Bone marrow (tissue), 2 donors: ENCODE results near the gene CEP85L.

Experiments used
- DNase-seq, 2 donors: peaks; one replicate each; lab custom pipeline; 2025; lab: John Stamatoyannopoulos, UW

CEP85L gene

GRCh38 chr6:118542184-118542952 lies 109.0 kb downstream of the CEP85L start:
- DNase-seq: no peak

- no peak for DNase-seq
These were observed 113.8 kb downstream of the CEP85L start for GRCh38 chr6:118537574-118537973.

- DNase-seq: no peak
These were observed 114.9 kb downstream of the CEP85L start for GRCh38 chr6:118536478-118536877.

- DNase-seq: no peak
These were observed 116.1 kb downstream of the CEP85L start for GRCh38 chr6:118535176-118535844.

GRCh38 chr6:118530942-118531341 lies 120.4 kb downstream of the CEP85L start:
- DNase-seq: no peak

- DNase-seq: no peak
These were observed 121.6 kb downstream of the CEP85L start for GRCh38 chr6:118529756-118530155.

GRCh38 chr6:118528129-118528528 lies 123.3 kb downstream of the CEP85L start:
- no peak for DNase-seq

- DNase-seq: no peak
These were observed 125.2 kb downstream of the CEP85L start for GRCh38 chr6:118525913-118526780.

GRCh38 chr6:118524686-118525085 lies 126.7 kb downstream of the CEP85L start:
- no peak for DNase-seq

GRCh38 chr6:118523216-118523615 lies 128.2 kb downstream of the CEP85L start:
- no peak for DNase-seq

GRCh38 chr6:118522422-118522821 lies 129.0 kb downstream of the CEP85L start:
- DNase-seq: no peak

GRCh38 chr6:118514689-118515088 lies 136.7 kb downstream of the CEP85L start:
- DNase-seq: no peak

GRCh38 chr6:118511930-118512715 lies 139.3 kb downstream of the CEP85L start:
- DNase-seq: no peak

GRCh38 chr6:118509009-118509617 lies 142.3 kb downstream of the CEP85L start:
- no peak for DNase-seq

GRCh38 chr6:118507636-118508035 lies 143.8 kb downstream of the CEP85L start:
- no peak for DNase-seq

- DNase-seq: no peak
These were observed 145.2 kb downstream of the CEP85L start for GRCh38 chr6:118506071-118506638.

- DNase-seq: no peak
These were observed 145.7 kb downstream of the CEP85L start for GRCh38 chr6:118505656-118506055.

GRCh38 chr6:118504611-118505010 lies 146.8 kb downstream of the CEP85L start:
- no peak for DNase-seq

- no peak for DNase-seq
These were observed 149.2 kb downstream of the CEP85L start for GRCh38 chr6:118502169-118502568.

- DNase-seq: no peak
These were observed 149.6 kb downstream of the CEP85L start for GRCh38 chr6:118501765-118502164.

GRCh38 chr6:118501099-118501498 lies 150.3 kb downstream of the CEP85L start:
- no peak for DNase-seq
